NCI-H1930 (cell line): ENCODE measurements around the gene KRT4.

Source experiments
- DNase-seq, 2 experiments: peaks; one replicate each; lab custom pipeline; 2025; lab: John Stamatoyannopoulos, UW

Gene KRT4

GRCh38 chr12:52792185-52793029 is 21.5 kb downstream of the KRT4 start:
- no peak for DNase-seq

- no peak for DNase-seq
Observed at GRCh38 chr12:52791271-52792184, 22.4 kb downstream of the KRT4 start.

- DNase-seq = no peak
Observed at GRCh38 chr12:52790427-52791270, 23.3 kb downstream of the KRT4 start.

GRCh38 chr12:52789637-52790426 is 24.1 kb downstream of the KRT4 start:
- no peak for DNase-seq

- no peak for DNase-seq
Observed at GRCh38 chr12:52788876-52789636, 24.9 kb downstream of the KRT4 start.

- DNase-seq = no peak
Observed at GRCh38 chr12:52788192-52788875, 25.6 kb downstream of the KRT4 start.

- DNase-seq = no peak
Observed at GRCh38 chr12:52787324-52788191, 26.4 kb downstream of the KRT4 start.

- no peak for DNase-seq
Observed at GRCh38 chr12:52784909-52785308, 29.0 kb downstream of the KRT4 start.

- DNase-seq = no peak
Observed at GRCh38 chr12:52783563-52784316, 30.2 kb downstream of the KRT4 start.

GRCh38 chr12:52782502-52782901 is 31.4 kb downstream of the KRT4 start:
- DNase-seq = no peak

- DNase-seq = no peak
Observed at GRCh38 chr12:52781399-52782082, 32.4 kb downstream of the KRT4 start.

- DNase-seq = no peak
Observed at GRCh38 chr12:52779914-52780313, 34.0 kb downstream of the KRT4 start.

- DNase-seq = no peak
Observed at GRCh38 chr12:52778833-52779232, 35.1 kb downstream of the KRT4 start.

GRCh38 chr12:52777566-52777965 is 36.4 kb downstream of the KRT4 start:
- DNase-seq = no peak

GRCh38 chr12:52776913-52777395 is 37.0 kb downstream of the KRT4 start, which contains the start of gene KRT76:
TSS of gene KRT76 (minus strand) at chr12:52777345. CDS start at chr12:52777291, 54 bp downstream.
- no peak for DNase-seq

- DNase-seq = no peak
Observed at GRCh38 chr12:52776435-52776834, 37.5 kb downstream of the KRT4 start.

- DNase-seq = no peak
Observed at GRCh38 chr12:52774629-52775250, 39.2 kb downstream of the KRT4 start.
